SK-N-SH treated with all-trans-retinoic acid at 6 μM for 48 hours (cell line): Measurements from ENCODE around the gene RRAGD.

Experiments
- ARNTL ChIP-seq: fragments of 450-650 bp; formaldehyde crosslinking; IDR thresholded peaks from 2 replicates; pipeline ENCODE4 v1.5.0; 2020; ENCODE audit warnings: low read depth, mild to moderate bottlenecking, moderate library complexity, borderline replicate concordance
- BACH2 ChIP-seq: fragments of 250-450 bp; sonication (Bioruptor Pico); IDR thresholded peaks from 2 replicates; pipeline ENCODE4 v1.9.0; 2021; ENCODE audit warnings: mild to moderate bottlenecking, borderline replicate concordance
- ESRRG ChIP-seq: fragments of 250-450 bp; sonication (Bioruptor Pico); IDR thresholded peaks from 2 replicates; pipeline ENCODE4 v1.6.1; 2021; ENCODE audit warnings: mild to moderate bottlenecking
- PPARA ChIP-seq: fragments of 250-450 bp; sonication (Bioruptor Pico); IDR thresholded peaks from 2 replicates; pipeline ENCODE4 v1.5.0; 2020; ENCODE audit warnings: mild to moderate bottlenecking, borderline replicate concordance
- TCF4 ChIP-seq: fragments of 250-450 bp; sonication (Bioruptor Pico); IDR thresholded peaks from 2 replicates; pipeline ENCODE4 v1.8.0; 2021; ENCODE audit warnings: mild to moderate bottlenecking, moderate library complexity, borderline replicate concordance
- TOX ChIP-seq: fragments of 250-450 bp; sonication (Bioruptor Pico); IDR thresholded peaks from 2 replicates; pipeline ENCODE4 v1.8.0; 2021; ENCODE audit warnings: mild to moderate bottlenecking, moderate library complexity, borderline replicate concordance
- ZC3H10 ChIP-seq: fragments of 250-450 bp; sonication (Bioruptor Pico); IDR thresholded peaks from 2 replicates; pipeline ENCODE4 v1.5.1; 2021; ENCODE audit warnings: mild to moderate bottlenecking, moderate library complexity
- ZFP3 ChIP-seq: fragments of 250-450 bp; sonication (Bioruptor Pico); IDR thresholded peaks from 2 replicates; pipeline ENCODE4 v1.5.0; 2020; ENCODE audit warnings: mild to moderate bottlenecking, moderate library complexity
- ZFP30 ChIP-seq: fragments of 450-650 bp; formaldehyde crosslinking; IDR thresholded peaks from 2 replicates; pipeline ENCODE4 v1.5.0; 2022; ENCODE audit warnings: mild to moderate bottlenecking, moderate library complexity
- ZNF565 ChIP-seq: fragments of 450-650 bp; formaldehyde crosslinking; conservative IDR thresholded peaks from 2 replicates; pipeline ENCODE4 v1.5.0; 2020; ENCODE audit warnings: low read depth, mild to moderate bottlenecking, moderate library complexity
- ZNF70 ChIP-seq: fragments of 450-650 bp; formaldehyde crosslinking; IDR thresholded peaks from 2 replicates; pipeline ENCODE4 v1.5.0; 2020; ENCODE audit warnings: mild to moderate bottlenecking, moderate library complexity
- TF ChIP-seq, protein P1 (sequence below): fragments of 250-450 bp; sonication (Bioruptor Pico); IDR thresholded peaks from 2 replicates; pipeline ENCODE4 v1.5.1; 2021; ENCODE audit warnings: mild to moderate bottlenecking, moderate library complexity
- TF ChIP-seq, protein P2 (sequence below): fragments of 250-450 bp; sonication (Bioruptor Pico); IDR thresholded peaks from 2 replicates; pipeline ENCODE4 v1.8.0; 2020; ENCODE audit warnings: mild to moderate bottlenecking, moderate library complexity, borderline replicate concordance
- TF ChIP-seq, protein P3 (sequence below): fragments of 250-450 bp; sonication (Bioruptor Pico); IDR thresholded peaks from 2 replicates; pipeline ENCODE4 v1.5.1; 2020; ENCODE audit warnings: low read depth, mild to moderate bottlenecking, moderate library complexity

DNA sequence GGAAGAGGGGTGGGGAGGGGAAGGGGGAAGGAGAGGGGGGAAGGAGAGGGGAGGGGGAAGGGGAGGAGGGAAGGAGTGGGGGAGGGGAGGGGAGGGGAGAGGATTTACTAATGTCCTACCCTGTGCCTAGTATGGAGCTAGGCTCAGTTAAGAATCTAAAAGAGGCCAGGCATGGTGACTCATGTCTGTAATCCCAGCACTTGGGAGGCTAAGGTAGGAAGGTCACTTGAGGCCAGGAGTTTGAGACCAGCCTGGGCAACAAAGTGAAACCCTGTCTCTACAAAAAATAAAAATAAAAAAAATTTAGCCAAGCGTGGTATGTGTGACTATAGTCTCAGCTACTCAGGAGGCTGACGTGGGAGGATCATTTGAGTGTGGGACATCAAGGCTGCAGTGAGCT lies 72.5 kb downstream of the RRAGD start:
- TF ChIP-seq ARNTL (no peak), ZFP30 (CRISPR knock-in tag) (no peak), ZFP3 (no peak), TOX (CRISPR knock-in tag) (no peak), PPARA (no peak), ESRRG (CRISPR knock-in tag) (no peak), BACH2 (CRISPR knock-in tag) (no peak), TCF4 (CRISPR knock-in tag) (no peak), ZNF565 (CRISPR knock-in tag) (no peak), ZC3H10 (CRISPR knock-in tag) (no peak), ZNF70 (CRISPR knock-in tag) (no peak)
- TF ChIP-seq, protein P1, sequence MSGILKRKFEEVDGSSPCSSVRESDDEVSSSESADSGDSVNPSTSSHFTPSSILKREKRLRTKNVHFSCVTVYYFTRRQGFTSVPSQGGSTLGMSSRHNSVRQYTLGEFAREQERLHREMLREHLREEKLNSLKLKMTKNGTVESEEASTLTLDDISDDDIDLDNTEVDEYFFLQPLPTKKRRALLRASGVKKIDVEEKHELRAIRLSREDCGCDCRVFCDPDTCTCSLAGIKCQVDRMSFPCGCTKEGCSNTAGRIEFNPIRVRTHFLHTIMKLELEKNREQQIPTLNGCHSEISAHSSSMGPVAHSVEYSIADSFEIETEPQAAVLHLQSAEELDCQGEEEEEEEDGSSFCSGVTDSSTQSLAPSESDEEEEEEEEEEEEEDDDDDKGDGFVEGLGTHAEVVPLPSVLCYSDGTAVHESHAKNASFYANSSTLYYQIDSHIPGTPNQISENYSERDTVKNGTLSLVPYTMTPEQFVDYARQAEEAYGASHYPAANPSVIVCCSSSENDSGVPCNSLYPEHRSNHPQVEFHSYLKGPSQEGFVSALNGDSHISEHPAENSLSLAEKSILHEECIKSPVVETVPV (CRISPR knock-in tag) = no peak
- TF ChIP-seq, protein P2, sequence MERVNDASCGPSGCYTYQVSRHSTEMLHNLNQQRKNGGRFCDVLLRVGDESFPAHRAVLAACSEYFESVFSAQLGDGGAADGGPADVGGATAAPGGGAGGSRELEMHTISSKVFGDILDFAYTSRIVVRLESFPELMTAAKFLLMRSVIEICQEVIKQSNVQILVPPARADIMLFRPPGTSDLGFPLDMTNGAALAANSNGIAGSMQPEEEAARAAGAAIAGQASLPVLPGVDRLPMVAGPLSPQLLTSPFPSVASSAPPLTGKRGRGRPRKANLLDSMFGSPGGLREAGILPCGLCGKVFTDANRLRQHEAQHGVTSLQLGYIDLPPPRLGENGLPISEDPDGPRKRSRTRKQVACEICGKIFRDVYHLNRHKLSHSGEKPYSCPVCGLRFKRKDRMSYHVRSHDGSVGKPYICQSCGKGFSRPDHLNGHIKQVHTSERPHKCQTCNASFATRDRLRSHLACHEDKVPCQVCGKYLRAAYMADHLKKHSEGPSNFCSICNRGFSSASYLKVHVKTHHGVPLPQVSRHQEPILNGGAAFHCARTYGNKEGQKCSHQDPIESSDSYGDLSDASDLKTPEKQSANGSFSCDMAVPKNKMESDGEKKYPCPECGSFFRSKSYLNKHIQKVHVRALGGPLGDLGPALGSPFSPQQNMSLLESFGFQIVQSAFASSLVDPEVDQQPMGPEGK (CRISPR knock-in tag) = no peak
- TF ChIP-seq, protein P3, sequence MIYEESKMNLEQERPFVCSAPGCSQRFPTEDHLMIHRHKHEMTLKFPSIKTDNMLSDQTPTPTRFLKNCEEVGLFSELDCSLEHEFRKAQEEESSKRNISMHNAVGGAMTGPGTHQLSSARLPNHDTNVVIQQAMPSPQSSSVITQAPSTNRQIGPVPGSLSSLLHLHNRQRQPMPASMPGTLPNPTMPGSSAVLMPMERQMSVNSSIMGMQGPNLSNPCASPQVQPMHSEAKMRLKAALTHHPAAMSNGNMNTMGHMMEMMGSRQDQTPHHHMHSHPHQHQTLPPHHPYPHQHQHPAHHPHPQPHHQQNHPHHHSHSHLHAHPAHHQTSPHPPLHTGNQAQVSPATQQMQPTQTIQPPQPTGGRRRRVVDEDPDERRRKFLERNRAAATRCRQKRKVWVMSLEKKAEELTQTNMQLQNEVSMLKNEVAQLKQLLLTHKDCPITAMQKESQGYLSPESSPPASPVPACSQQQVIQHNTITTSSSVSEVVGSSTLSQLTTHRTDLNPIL (CRISPR knock-in tag) = no peak
